ENCODE results near the gene OR5H1.

- TF ChIP-seq ZNF282 (CRISPR knock-in tag; IDR thresholded peaks at IDR 0.05): no peak
- no peak for TF ChIP-seq ZNF384 (IDR thresholded peaks at IDR 0.05; ENCODE audit: low read depth, low read length)
- TF ChIP-seq HDAC8 (tag; IDR thresholded peaks at IDR 0.05): no peak
- TF ChIP-seq POLR2A (conservative IDR thresholded peaks at IDR 0.05): no peak
- TF ChIP-seq STAG1 (CRISPR knock-in tag; IDR thresholded peaks at IDR 0.05; ENCODE audit: borderline replicate concordance): no peak
- TF ChIP-seq LARP7 (IDR thresholded peaks at IDR 0.05): no peak
- no peak for TF ChIP-seq ATF3 (IDR thresholded peaks at IDR 0.05)
- TF ChIP-seq ATF3 (CRISPR knock-in tag; conservative IDR thresholded peaks at IDR 0.05): no peak
These were observed 22.4 kb upstream of the OR5H1 start for GRCh38 chr3:98108162-98108561.
